Neural cell (in vitro differentiated cells): Measurements from ENCODE around the gene DHCR24. TPM values are rescaled to one million over a fixed set of nuclear protein-coding genes. Genes with fewer than 3 reads are reported as not detected.

Experiments used
- H2AFZ ChIP-seq: fragments of 200-600, 300-800 bp; sonication (generic), shearing (Covaris generic); 2 replicates; pipeline ENCODE4 v1.6.0; 2014; ENCODE audit warnings: low read depth, mild to moderate bottlenecking, antibody characterized with exemption, low read length, moderate library complexity
- H3F3A ChIP-seq: fragments of 200-600 bp; shearing (Covaris generic); 2 replicates; pipeline ENCODE4 v1.6.1; 2016; ENCODE audit warnings: mild to moderate bottlenecking, moderate library complexity, mixed read lengths, antibody characterized with exemption, low read length; ENCODE audit not compliant: insufficient read depth, poor library complexity, severe bottlenecking
- H3K27ac ChIP-seq: fragments of 200-600, 300-800 bp; sonication (generic), shearing (Covaris generic); 2 replicates; pipeline ENCODE4 v1.5.1; 2014; ENCODE audit warnings: mild to moderate bottlenecking, low read length, moderate library complexity
- H3K27me3 ChIP-seq: fragments of 300-800, 200-600 bp; sonication (generic), shearing (Covaris generic); 2 replicates; pipeline ENCODE4 v1.6.0; 2014; ENCODE audit warnings: mild to moderate bottlenecking, low read depth, low read length, moderate library complexity; ENCODE audit not compliant: insufficient read depth
- H3K36me3 ChIP-seq: fragments of 300-800, 200-600 bp; sonication (generic), shearing (Covaris generic); 2 replicates; pipeline ENCODE4 v1.5.1; 2014; ENCODE audit warnings: mild to moderate bottlenecking, antibody characterized with exemption, low read length, moderate library complexity; ENCODE audit not compliant: insufficient read depth
- H3K4me2 ChIP-seq: fragments of 300-800, 200-600 bp; sonication (generic), shearing (Covaris generic); 2 replicates; pipeline ENCODE4 v1.6.0; 2014; ENCODE audit warnings: mild to moderate bottlenecking, low read length
- H3K4me3 ChIP-seq: fragments of 300-800, 200-600 bp; sonication (generic), shearing (Covaris generic); 2 replicates; pipeline ENCODE4 v1.5.1; 2014; ENCODE audit warnings: mild to moderate bottlenecking, low read length, moderate library complexity
- H3K79me2 ChIP-seq: fragments of 200-600 bp; shearing (Covaris generic); replicated peaks from 2 replicates; pipeline ENCODE4 v1.6.0; 2014; ENCODE audit warnings: mild to moderate bottlenecking, low read length, moderate library complexity; ENCODE audit not compliant: insufficient read depth
- H3K9ac ChIP-seq: fragments of 300-800, 200-600 bp; sonication (generic), shearing (Covaris generic); 2 replicates; pipeline ENCODE4 v1.6.1; 2016; ENCODE audit warnings: mild to moderate bottlenecking, low read length, mixed read lengths
- H3K9me2 ChIP-seq: fragments of 200-600 bp; shearing (Covaris generic); 2 replicates; pipeline ENCODE4 v1.6.1; 2016; ENCODE audit warnings: mild to moderate bottlenecking, low read length, mixed read lengths; ENCODE audit not compliant: insufficient read depth
- H3K9me3 ChIP-seq: fragments of 200-600, 300-800 bp; sonication (generic), shearing (Covaris generic); 2 replicates; pipeline ENCODE4 v1.6.1; 2016; ENCODE audit warnings: mild to moderate bottlenecking, mixed run types, low read length, moderate library complexity, mixed read lengths
- H4K20me1 ChIP-seq: fragments of 200-600 bp; shearing (Covaris generic); 2 replicates; pipeline ENCODE4 v1.6.1; 2016; ENCODE audit warnings: mild to moderate bottlenecking, mixed run types; ENCODE audit not compliant: insufficient read depth
- CTCF ChIP-seq: fragments of 450-650 bp; IDR thresholded peaks from 2 replicates; pipeline ENCODE4 v1.5.1; 2014; ENCODE audit warnings: antibody characterized with exemption, mild to moderate bottlenecking, moderate library complexity; ENCODE audit not compliant: poor library complexity, severe bottlenecking
- EP300 ChIP-seq: fragments of 450-650 bp; conservative IDR thresholded peaks from 2 replicates; pipeline ENCODE4 v1.6.1; 2014; ENCODE audit warnings: antibody characterized with exemption, mild to moderate bottlenecking, moderate library complexity; ENCODE audit not compliant: poor library complexity, severe bottlenecking
- EZH2 ChIP-seq: fragments of 200-600, 300-800 bp; shearing (Covaris generic), sonication (generic); IDR thresholded peaks from 2 replicates; pipeline ENCODE4 v1.6.1; 2014; ENCODE audit warnings: antibody characterized with exemption, low read length, borderline replicate concordance, mild to moderate bottlenecking; ENCODE audit not compliant: insufficient read depth, poor library complexity, severe bottlenecking
- MXI1 ChIP-seq: fragments of 450-650 bp; conservative IDR thresholded peaks from 2 replicates; pipeline ENCODE4 v1.6.1; 2014; ENCODE audit warnings: antibody characterized with exemption, mild to moderate bottlenecking; ENCODE audit not compliant: poor library complexity, severe bottlenecking
- POLR2AphosphoS5 ChIP-seq: IDR thresholded peaks from 2 replicates; pipeline ENCODE4 v1.6.1; 2012
- RAD21 ChIP-seq: fragments of 450-650 bp; conservative IDR thresholded peaks from 2 replicates; pipeline ENCODE4 v1.6.1; 2014; ENCODE audit warnings: antibody characterized with exemption, mild to moderate bottlenecking, moderate library complexity
- REST ChIP-seq: IDR thresholded peaks from 2 replicates; pipeline ENCODE4 v1.6.1; 2012; ENCODE audit warnings: borderline replicate concordance
- SMC3 ChIP-seq: fragments of 450-650 bp; conservative IDR thresholded peaks from 2 replicates; pipeline ENCODE4 v1.6.1; 2014; ENCODE audit warnings: antibody characterized with exemption, mild to moderate bottlenecking, moderate library complexity; ENCODE audit not compliant: poor library complexity
- TAF1 ChIP-seq: IDR thresholded peaks from 2 replicates; pipeline ENCODE4 v1.6.1; 2012; ENCODE audit warnings: low read depth
- polyA plus RNA-seq: library from polyadenylated mRNA; depleted of rRNA; stranded (reverse); fragments of >200 nt; gene quantifications from 2 replicates; pipeline ENCODE4 v1.2.3, GENCODE V29; 2014

Gene DHCR24
- polyA plus RNA-seq, 1 donor from 2014 or later: 91.3 TPM

GRCh38 chr1:54835131-54835898 lies 51.7 kb downstream of the DHCR24 start:
- no peaks in the 10 kb centered on the region for H3K9me3 ChIP-seq
- H3F3A ChIP-seq: no peaks in the 10 kb centered on the region
- H3K79me2 ChIP-seq: no peaks in the 10 kb centered on the region
- H4K20me1 ChIP-seq: no peaks in the 10 kb centered on the region
- H3K9me2 ChIP-seq: no peaks in the 10 kb centered on the region
- no peaks in the 10 kb centered on the region for H3K36me3 ChIP-seq
- no peaks in the 10 kb centered on the region for H3K27me3 ChIP-seq
- TF ChIP-seq CTCF (no peak), SMC3 (no peak), RAD21 (no peak), TAF1 (no peak), POLR2AphosphoS5 (no peak), MXI1 (no peak), EP300 (no peak), EZH2 (no peak), REST (no peak)
- no peak overlapping the region for H2AFZ ChIP-seq
- H3K4me3 ChIP-seq: no peak overlapping the region
- H3K9ac ChIP-seq: no peak overlapping the region
- H3K4me2 ChIP-seq: no peak overlapping the region
- no peak overlapping the region for H3K27ac ChIP-seq

GRCh38 chr1:54834007-54834541 lies 52.9 kb downstream of the DHCR24 start:
- Histone ChIP-seq H3K4me3 (no peak overlapping the region), H3K79me2 (no peaks in the 10 kb centered on the region), H3F3A (no peaks in the 10 kb centered on the region), H3K9ac (no peak overlapping the region), H4K20me1 (no peaks in the 10 kb centered on the region), H3K9me3 (no peaks in the 10 kb centered on the region), H3K9me2 (no peaks in the 10 kb centered on the region), H3K27me3 (no peaks in the 10 kb centered on the region), H3K36me3 (no peaks in the 10 kb centered on the region), H3K4me2 (no peak overlapping the region), H3K27ac (no peak overlapping the region), H2AFZ (no peak overlapping the region)
- TF ChIP-seq RAD21 (no peak), TAF1 (no peak), CTCF (no peak), POLR2AphosphoS5 (no peak), SMC3 (no peak), EZH2 (no peak), REST (no peak), EP300 (no peak), MXI1 (no peak)
